K562 (cell line): Measurements from ENCODE around the gene TSPYL2. TPM values are rescaled to one million over a fixed set of nuclear protein-coding genes. Genes with fewer than 3 reads are reported as not detected.

Experiments used
- CBX2 ChIP-seq: fragments of 200-600 bp; sonication (generic); IDR thresholded peaks from one replicate; pipeline ENCODE4 v1.6.1; 2012; ENCODE audit warnings: mild to moderate bottlenecking, low read length, inconsistent platforms; ENCODE audit not compliant: insufficient read depth, poor library complexity, severe bottlenecking
- HNRNPL ChIP-seq: fragments of 200-400 bp; formaldehyde crosslinking; IDR thresholded peaks from 2 replicates; pipeline ENCODE4 v1.6.1; 2017; ENCODE audit warnings: low read depth, mild to moderate bottlenecking, low read length
- MCM7 ChIP-seq, 2 experiments: fragments of 450-650 bp; IDR thresholded peaks; 2 replicates each; pipeline ENCODE4 v1.6.1; 2016 to 2018
- SRF ChIP-seq, 2 experiments: fragments of 250-450, 450-650 bp in 1 of 2; sonication (Bioruptor Pico) in 1 of 2; sonication (generic) in 1 of 2; formaldehyde crosslinking; IDR thresholded peaks; 2 replicates each; pipeline versions ENCODE4 v1.5.0 to v1.5.1; 2020 to 2022; ENCODE audit warnings: mild to moderate bottlenecking in 1 of 2, missing genetic modification reagents in 1 of 2
- ZBTB17 ChIP-seq: fragments of 450-650 bp; formaldehyde crosslinking; IDR thresholded peaks from 2 replicates; pipeline ENCODE4 v1.4.0; 2020; ENCODE audit warnings: mild to moderate bottlenecking
- ZC3H11A ChIP-seq: IDR thresholded peaks from 2 replicates; pipeline ENCODE4 v1.6.1; 2012; ENCODE audit warnings: low read depth, low read length, improper control_type of control experiment
- ZC3H4 ChIP-seq: sonication (generic); formaldehyde crosslinking; IDR thresholded peaks from 2 replicates; pipeline ENCODE4 v1.9.0; 2021; ENCODE audit warnings: missing genetic modification reagents, borderline replicate concordance
- ZNF3 ChIP-seq: fragments of 250-450 bp; sonication (Bioruptor Pico); IDR thresholded peaks from 2 replicates; pipeline ENCODE4 v1.5.0; 2021; ENCODE audit warnings: mild to moderate bottlenecking, moderate library complexity
- polyA plus RNA-seq, 8 experiments: library from polyadenylated mRNA; depleted of rRNA in 4 of 8; stranded (reverse) in 5 of 8; unstranded in 3 of 8; fragments of >200 nt; fragmentation: Nextera tagmentation in 2 of 8; fragmentation: Illumina TruSeq in 1 of 8; extraction: Ambion mirVana in 2 of 8; extraction: Trizol in 1 of 8; gene quantifications; 2 replicates each; pipeline versions ENCODE4 v1.2.1 to v1.2.3, GENCODE V29; 2011 to 2014; ENCODE audit warnings: inconsistent platforms in 1 of 8, missing spikeins in 1 of 8
- total RNA-seq, 7 experiments: library from RNA; depleted of rRNA in 6 of 7; stranded (reverse); fragments of >200 nt in 6 of 7; fragmentation: Illumina TruSeq in 2 of 7; extraction: Trizol in 2 of 7; gene quantifications; 2 replicates each; pipeline versions ENCODE4 v1.2.1 to v1.2.3, GENCODE V29; 2011 to 2021; ENCODE audit warnings: low replicate concordance in 1 of 7
- TF ChIP-seq, protein P1 (sequence below): sonication (generic); formaldehyde crosslinking; IDR thresholded peaks from 2 replicates; pipeline ENCODE4 v1.8.0; 2023; ENCODE audit warnings: missing genetic modification reagents, mild to moderate bottlenecking, borderline replicate concordance
- TF ChIP-seq, protein P2 (sequence below), 2 experiments: fragments of 250-450 bp in 1 of 2; fragments of 450-650 bp in 1 of 2; sonication (Bioruptor Pico) in 1 of 2; IDR thresholded peaks; 2 replicates each; pipeline versions ENCODE4 v1.6.1 to v1.8.0; 2016 to 2021; ENCODE audit warnings: mild to moderate bottlenecking in 2 of 2, moderate library complexity in 2 of 2, missing compliant biosample characterization in 1 of 2, missing genetic modification characterization in 1 of 2
- TF ChIP-seq, protein P3 (sequence below): fragments of 450-650 bp; IDR thresholded peaks from 2 replicates; pipeline ENCODE4 v1.6.1; 2018; ENCODE audit warnings: mild to moderate bottlenecking, low read depth; ENCODE audit not compliant: partially characterized antibody
- TF ChIP-seq, protein P4 (sequence below), 3 experiments: fragments of 200-800 bp in 1 of 3; sonication (Bioruptor generic) in 1 of 3; sonication (generic) in 1 of 3; formaldehyde crosslinking in 1 of 3; IDR thresholded peaks; 2 replicates each; pipeline versions ENCODE4 v1.6.1 to v1.8.0; 2016 to 2022; ENCODE audit warnings: mild to moderate bottlenecking in 2 of 3, missing compliant biosample characterization in 2 of 3, missing genetic modification characterization in 2 of 3, missing genetic modification reagents in 1 of 3

Gene TSPYL2
- total and polyA plus RNA-seq, 9 of the 15 experiments (the other 6 are each of a cell fraction or from before 2014, with no cell fraction given), result 0.41 to 20.0 (median 10.8) TPM

DNA sequence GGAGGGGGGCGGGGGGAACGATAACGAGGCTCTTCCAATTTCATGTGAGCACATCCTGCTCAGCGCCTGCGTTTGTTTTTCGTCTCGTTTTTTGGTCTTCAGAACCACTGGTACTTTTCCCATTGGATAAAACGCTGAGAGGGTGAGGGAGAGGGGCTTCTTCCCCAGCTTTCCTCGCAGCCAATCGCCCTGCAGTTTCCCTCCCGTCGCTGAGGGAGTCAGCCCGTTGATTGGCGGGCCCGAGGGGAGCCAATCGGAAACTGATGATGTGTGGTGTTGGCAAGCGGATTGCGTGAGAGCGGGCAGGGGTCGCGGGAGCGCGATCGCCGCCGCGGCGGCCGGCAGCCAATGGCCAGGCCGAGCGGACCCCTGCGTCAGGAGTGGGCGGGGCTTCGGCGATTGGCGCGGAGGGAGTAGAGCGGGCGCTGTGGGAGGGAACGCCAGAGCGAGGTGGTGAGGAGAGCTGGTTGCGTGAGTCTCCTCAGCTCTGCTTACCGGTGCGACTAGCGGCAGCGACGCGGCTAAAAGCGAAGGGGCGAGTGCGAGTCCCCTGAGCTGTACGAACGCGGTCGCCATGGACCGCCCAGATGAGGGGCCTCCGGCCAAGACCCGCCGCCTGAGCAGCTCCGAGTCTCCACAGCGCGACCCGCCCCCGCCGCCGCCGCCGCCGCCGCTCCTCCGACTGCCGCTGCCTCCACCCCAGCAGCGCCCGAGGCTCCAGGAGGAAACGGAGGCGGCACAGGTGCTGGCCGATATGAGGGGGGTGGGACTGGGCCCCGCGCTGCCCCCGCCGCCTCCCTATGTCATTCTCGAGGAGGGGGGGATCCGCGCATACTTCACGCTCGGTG is at the start of gene TSPYL2 (continued):
- TF ChIP-seq, protein P1, sequence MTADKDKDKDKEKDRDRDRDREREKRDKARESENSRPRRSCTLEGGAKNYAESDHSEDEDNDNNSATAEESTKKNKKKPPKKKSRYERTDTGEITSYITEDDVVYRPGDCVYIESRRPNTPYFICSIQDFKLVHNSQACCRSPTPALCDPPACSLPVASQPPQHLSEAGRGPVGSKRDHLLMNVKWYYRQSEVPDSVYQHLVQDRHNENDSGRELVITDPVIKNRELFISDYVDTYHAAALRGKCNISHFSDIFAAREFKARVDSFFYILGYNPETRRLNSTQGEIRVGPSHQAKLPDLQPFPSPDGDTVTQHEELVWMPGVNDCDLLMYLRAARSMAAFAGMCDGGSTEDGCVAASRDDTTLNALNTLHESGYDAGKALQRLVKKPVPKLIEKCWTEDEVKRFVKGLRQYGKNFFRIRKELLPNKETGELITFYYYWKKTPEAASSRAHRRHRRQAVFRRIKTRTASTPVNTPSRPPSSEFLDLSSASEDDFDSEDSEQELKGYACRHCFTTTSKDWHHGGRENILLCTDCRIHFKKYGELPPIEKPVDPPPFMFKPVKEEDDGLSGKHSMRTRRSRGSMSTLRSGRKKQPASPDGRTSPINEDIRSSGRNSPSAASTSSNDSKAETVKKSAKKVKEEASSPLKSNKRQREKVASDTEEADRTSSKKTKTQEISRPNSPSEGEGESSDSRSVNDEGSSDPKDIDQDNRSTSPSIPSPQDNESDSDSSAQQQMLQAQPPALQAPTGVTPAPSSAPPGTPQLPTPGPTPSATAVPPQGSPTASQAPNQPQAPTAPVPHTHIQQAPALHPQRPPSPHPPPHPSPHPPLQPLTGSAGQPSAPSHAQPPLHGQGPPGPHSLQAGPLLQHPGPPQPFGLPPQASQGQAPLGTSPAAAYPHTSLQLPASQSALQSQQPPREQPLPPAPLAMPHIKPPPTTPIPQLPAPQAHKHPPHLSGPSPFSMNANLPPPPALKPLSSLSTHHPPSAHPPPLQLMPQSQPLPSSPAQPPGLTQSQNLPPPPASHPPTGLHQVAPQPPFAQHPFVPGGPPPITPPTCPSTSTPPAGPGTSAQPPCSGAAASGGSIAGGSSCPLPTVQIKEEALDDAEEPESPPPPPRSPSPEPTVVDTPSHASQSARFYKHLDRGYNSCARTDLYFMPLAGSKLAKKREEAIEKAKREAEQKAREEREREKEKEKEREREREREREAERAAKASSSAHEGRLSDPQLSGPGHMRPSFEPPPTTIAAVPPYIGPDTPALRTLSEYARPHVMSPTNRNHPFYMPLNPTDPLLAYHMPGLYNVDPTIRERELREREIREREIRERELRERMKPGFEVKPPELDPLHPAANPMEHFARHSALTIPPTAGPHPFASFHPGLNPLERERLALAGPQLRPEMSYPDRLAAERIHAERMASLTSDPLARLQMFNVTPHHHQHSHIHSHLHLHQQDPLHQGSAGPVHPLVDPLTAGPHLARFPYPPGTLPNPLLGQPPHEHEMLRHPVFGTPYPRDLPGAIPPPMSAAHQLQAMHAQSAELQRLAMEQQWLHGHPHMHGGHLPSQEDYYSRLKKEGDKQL (CRISPR knock-in tag), result no peak
- TF ChIP-seq, protein P2, sequence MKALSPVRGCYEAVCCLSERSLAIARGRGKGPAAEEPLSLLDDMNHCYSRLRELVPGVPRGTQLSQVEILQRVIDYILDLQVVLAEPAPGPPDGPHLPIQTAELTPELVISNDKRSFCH (CRISPR knock-in tag; IDR thresholded peaks at IDR 0.05), result no peak
- TF ChIP-seq, protein P2 (tag; IDR thresholded peaks at IDR 0.05), result no peak
- TF ChIP-seq ZC3H11A (no peak), ZBTB17 (no peak), MCM7 (IDR thresholded peaks at IDR 0.05) (no peak), ZNF3 (CRISPR knock-in tag) (no peak), CBX2 (no peak), SRF (CRISPR knock-in tag; IDR thresholded peaks at IDR 0.05) (no peak), HNRNPL (no peak), ZC3H4 (CRISPR knock-in tag) (no peak)
- TF ChIP-seq, protein P3, sequence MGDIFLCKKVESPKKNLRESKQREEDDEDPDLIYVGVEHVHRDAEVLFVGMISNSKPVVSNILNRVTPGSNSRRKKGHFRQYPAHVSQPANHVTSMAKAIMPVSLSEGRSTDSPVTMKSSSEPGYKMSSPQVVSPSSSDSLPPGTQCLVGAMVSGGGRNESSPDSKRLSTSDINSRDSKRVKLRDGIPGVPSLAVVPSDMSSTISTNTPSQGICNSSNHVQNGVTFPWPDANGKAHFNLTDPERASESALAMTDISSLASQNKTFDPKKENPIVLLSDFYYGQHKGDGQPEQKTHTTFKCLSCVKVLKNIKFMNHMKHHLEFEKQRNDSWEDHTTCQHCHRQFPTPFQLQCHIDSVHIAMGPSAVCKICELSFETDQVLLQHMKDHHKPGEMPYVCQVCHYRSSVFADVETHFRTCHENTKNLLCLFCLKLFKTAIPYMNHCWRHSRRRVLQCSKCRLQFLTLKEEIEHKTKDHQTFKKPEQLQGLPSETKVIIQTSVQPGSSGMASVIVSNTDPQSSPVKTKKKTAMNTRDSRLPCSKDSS, result no peak
- TF ChIP-seq, protein P4, sequence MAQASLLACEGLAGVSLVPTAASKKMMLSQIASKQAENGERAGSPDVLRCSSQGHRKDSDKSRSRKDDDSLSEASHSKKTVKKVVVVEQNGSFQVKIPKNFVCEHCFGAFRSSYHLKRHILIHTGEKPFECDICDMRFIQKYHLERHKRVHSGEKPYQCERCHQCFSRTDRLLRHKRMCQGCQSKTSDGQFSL (CRISPR knock-in tag; IDR thresholded peaks at IDR 0.05), result 0 out of 2 replicates have a peak, but pooled peaks have one; percentile 18
- TF ChIP-seq, protein P4 (tag; IDR thresholded peaks at IDR 0.05), result no peak
